GM23248 (cell line): ENCODE results near the gene TMBIM4. TPM values are rescaled to one million over a fixed set of nuclear protein-coding genes. Genes with fewer than 3 reads are reported as not detected.
"Not testable (repeated sequence)": the region's sequence is repeated elsewhere in the genome, so short reads cannot be mapped to it uniquely, and the experiment has no call there.

Source experiments
- DNase-seq: peaks from one replicate; pipeline ENCODE4 v3.0.0-alpha.2; 2015
- H2AFZ ChIP-seq: fragments of 200-600 bp; sonication (generic); 2 replicates; pipeline ENCODE4 v1.6.1; 2016; ENCODE audit warnings: antibody characterized with exemption
- H3F3A ChIP-seq: fragments of 200-600 bp; sonication (generic); 2 replicates; pipeline ENCODE4 v1.6.1; 2016; ENCODE audit warnings: mild to moderate bottlenecking, antibody characterized with exemption, mixed run types; ENCODE audit not compliant: insufficient read depth
- H3K27ac ChIP-seq: fragments of 200-600 bp; sonication (generic); 2 replicates; pipeline ENCODE4 v1.5.1; 2016; ENCODE audit warnings: mild to moderate bottlenecking
- H3K27me3 ChIP-seq: fragments of 200-600 bp; sonication (generic); replicated peaks from 2 replicates; pipeline ENCODE4 v1.6.1; 2016; ENCODE audit warnings: mild to moderate bottlenecking; ENCODE audit not compliant: insufficient read depth
- H3K36me3 ChIP-seq: fragments of 200-600 bp; sonication (generic); 2 replicates; pipeline ENCODE4 v1.6.1; 2016; ENCODE audit warnings: low read depth, mild to moderate bottlenecking
- H3K4me1 ChIP-seq: fragments of 200-600 bp; sonication (generic); 2 replicates; pipeline ENCODE4 v1.6.1; 2016; ENCODE audit warnings: mild to moderate bottlenecking; ENCODE audit not compliant: insufficient read depth
- H3K4me2 ChIP-seq: fragments of 200-600 bp; sonication (generic); one replicate; pipeline ENCODE4 v1.6.1; 2016; ENCODE audit warnings: mild to moderate bottlenecking; ENCODE audit not compliant: unreplicated experiment
- H3K4me3 ChIP-seq: fragments of 200-600 bp; sonication (generic); 2 replicates; pipeline ENCODE4 v1.5.1; 2016; ENCODE audit warnings: mild to moderate bottlenecking
- H3K79me2 ChIP-seq: fragments of 200-600 bp; sonication (generic); 2 replicates; pipeline ENCODE4 v1.6.1; 2016; ENCODE audit warnings: mild to moderate bottlenecking; ENCODE audit not compliant: insufficient read depth
- H3K9ac ChIP-seq: fragments of 200-600 bp; sonication (generic); 2 replicates; pipeline ENCODE4 v1.6.1; 2016; ENCODE audit warnings: mild to moderate bottlenecking
- H3K9me2 ChIP-seq: fragments of 200-600 bp; sonication (generic); 2 replicates; pipeline ENCODE4 v1.6.1; 2016; ENCODE audit warnings: mixed run types, mild to moderate bottlenecking, moderate library complexity; ENCODE audit not compliant: insufficient read depth
- H3K9me3 ChIP-seq: fragments of 200-600 bp; sonication (generic); one replicate; pipeline ENCODE4 v1.6.1; 2017; ENCODE audit warnings: low read depth
- H4K20me1 ChIP-seq: fragments of 200-600 bp; sonication (generic); 2 replicates; pipeline ENCODE4 v1.6.0; 2016; ENCODE audit not compliant: insufficient read depth
- EZH2 ChIP-seq: fragments of 200-600 bp; sonication (generic); IDR thresholded peaks from 2 replicates; pipeline ENCODE4 v1.6.1; 2018; ENCODE audit warnings: antibody characterized with exemption, mild to moderate bottlenecking; ENCODE audit not compliant: insufficient read depth, poor library complexity, severe bottlenecking
- EZH2phosphoT487 ChIP-seq: fragments of 200-600 bp; sonication (generic); IDR thresholded peaks from 2 replicates; pipeline ENCODE4 v1.6.1; 2018; ENCODE audit warnings: antibody characterized with exemption, moderate library complexity, mild to moderate bottlenecking, low read depth; ENCODE audit not compliant: insufficient read depth
- WGBS, 2 experiments: methylation state at CpG; one replicate each; pipeline ENCODE4 v1.1.6; 2015 to 2017; ENCODE audit warnings: low lambda C conversion rate in 2 of 2, low coverage in 1 of 2; ENCODE audit errors: missing lambda C conversion rate in 2 of 2; 5-methylcytosine and 5-hydroxymethylcytosine counted together
- in situ Hi-C: fragments of 300-500 bp; cut with MboI; formaldehyde crosslinking; loops from 2 replicates; pipeline ENCODE4 v1.15.0; 2020
- polyA plus RNA-seq: library from polyadenylated mRNA; unstranded; fragments of >200 nt; fragmentation: Nextera tagmentation; extraction: Ambion mirVana; gene quantifications from 2 replicates; pipeline ENCODE4 v1.2.1, GENCODE V29; 2016
- total RNA-seq: library from RNA; depleted of rRNA; stranded (reverse); fragments of >200 nt; shearing (Covaris generic); gene quantifications from 2 replicates; pipeline ENCODE4 v1.2.3, GENCODE V29; 2014

The TMBIM4 gene
- total and polyA plus RNA-seq, 2 experiments from 2014 or later: 162 to 276 TPM

DNA sequence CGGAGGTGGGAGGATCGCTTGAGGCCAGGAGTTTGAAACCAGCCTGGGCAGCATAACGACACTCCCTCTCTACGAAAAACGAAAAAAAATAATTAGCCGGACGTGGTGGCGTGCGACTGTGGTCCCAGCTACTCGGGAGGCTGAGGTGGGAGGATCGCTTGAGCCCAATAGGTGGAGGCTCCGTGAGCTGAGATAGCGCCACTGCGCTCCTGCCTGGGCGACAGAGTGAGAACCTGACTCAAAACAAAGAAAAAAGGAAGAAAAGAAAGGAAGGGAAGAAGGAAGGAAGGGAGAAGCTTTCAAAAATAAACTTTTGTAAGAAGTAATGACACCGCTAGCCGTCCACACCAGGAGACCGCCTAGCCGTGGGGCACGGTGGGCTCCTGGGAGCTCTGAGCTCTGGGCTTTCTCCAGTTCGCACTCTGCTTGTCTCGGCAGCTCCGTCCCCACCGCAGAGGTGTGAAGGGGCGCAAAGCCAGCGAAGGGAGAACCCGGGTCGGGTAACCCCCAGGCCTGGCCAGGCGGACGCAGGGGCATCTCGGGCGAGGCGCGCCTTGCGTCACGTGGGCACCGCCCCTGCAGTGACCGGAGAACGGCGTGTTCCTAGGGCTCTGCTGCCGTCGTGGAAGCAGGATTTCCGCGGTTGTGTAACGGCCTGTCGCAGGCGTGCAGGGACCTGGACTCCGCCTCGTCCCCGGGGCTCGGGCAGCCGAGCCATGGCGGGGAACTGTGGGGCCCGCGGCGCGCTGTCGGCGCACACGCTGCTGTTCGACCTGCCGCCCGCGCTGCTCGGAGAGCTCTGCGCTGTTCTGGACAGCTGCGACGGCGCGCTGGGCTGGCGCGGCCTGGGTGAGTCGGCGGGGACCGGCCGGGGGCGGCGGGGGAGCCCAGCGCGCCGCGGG is 19.0 kb upstream of the TMBIM4 start, which contains the start of gene IRAK3:
TSS of gene IRAK3 (plus strand) at position 631 of the 902 bp plus-strand sequence. CDS start at position 717, 86 bp downstream.
- WGBS, 2 experiments: 18 to 22% methylated on average over 63 to 82 of the region's 82 CpGs
- no peaks in the 10 kb centered on the region for H3K36me3 ChIP-seq
- H3K9me2 ChIP-seq: no peaks in the 10 kb centered on the region
- DNase-seq: peak; percentile 82
- no peaks in the 10 kb centered on the region for H3K27me3 ChIP-seq
- TF ChIP-seq EZH2 (no peak), EZH2phosphoT487 (no peak)
- peak within 1 kb of the TSS; percentile 98 for H2AFZ ChIP-seq
- peak within 1 kb of the TSS; percentile 46 for H3K27ac ChIP-seq
- peak within 1 kb of the TSS; percentile 75 for H3K4me3 ChIP-seq
- peak within 1 kb of the TSS; percentile 79 for H3K9ac ChIP-seq
- H3K4me2 ChIP-seq: peak within 1 kb of the TSS; percentile 87
- H4K20me1 ChIP-seq: no peaks in the 10 kb centered on the region
- in situ Hi-C loops: no loop called here
- peaks cover 8% of the 10 kb centered on the region for H3K79me2 ChIP-seq
- H3K9me3 ChIP-seq: no peaks in the 10 kb centered on the region
- peaks cover 12% of the 10 kb centered on the region; the same call in 1 of the 2 replicates for H3F3A ChIP-seq
- H3K4me1 ChIP-seq: peaks cover 10% of the 10 kb centered on the region; the same call in 1 of the 2 replicates

GRCh38 chr12:66187821-66188220 is 18.0 kb upstream of the TMBIM4 start:
- Histone ChIP-seq H3K9me3 (no peaks in the 10 kb centered on the region), H3K9ac (no peak overlapping the region), H3K4me2 (no peak overlapping the region), H3K4me1 (peaks cover 10% of the 10 kb centered on the region; the same call in 1 of the 2 replicates), H3K4me3 (no peak overlapping the region), H2AFZ (0 out of 2 replicates have a peak overlapping the region, but pooled peaks have one; percentile 7), H3K27ac (no peak overlapping the region), H3K27me3 (no peaks in the 10 kb centered on the region), H4K20me1 (no peaks in the 10 kb centered on the region), H3K9me2 (no peaks in the 10 kb centered on the region), H3K79me2 (peaks cover 3% of the 10 kb centered on the region), H3K36me3 (no peaks in the 10 kb centered on the region), H3F3A (peaks cover 12% of the 10 kb centered on the region; the same call in 1 of the 2 replicates)
- TF ChIP-seq EZH2phosphoT487: no peak
- no peak for TF ChIP-seq EZH2
- in situ Hi-C loops: no loop called here
- WGBS, 2 experiments: 87 to 94% methylated on average over 4 of the region's 4 CpGs
- no peak for DNase-seq

DNA sequence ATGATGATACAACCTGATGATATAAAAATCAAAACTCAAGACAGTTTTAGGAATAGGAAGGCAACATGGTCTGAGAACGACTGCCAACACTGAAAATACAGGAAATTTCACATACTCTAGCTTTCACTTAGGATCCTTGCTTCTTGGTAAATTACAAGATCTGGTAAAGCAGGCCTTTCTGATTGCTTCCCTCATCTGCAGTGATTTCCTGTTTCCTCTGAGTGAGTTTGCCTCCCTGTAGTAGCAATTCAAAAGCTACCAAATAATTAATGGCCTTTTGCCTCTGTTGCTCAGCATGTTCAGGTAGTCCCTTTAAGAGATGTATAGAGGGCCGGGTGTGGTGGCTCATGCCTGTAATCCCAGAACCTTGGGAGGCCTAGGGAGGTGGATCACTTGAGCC is 17.2 kb upstream of the TMBIM4 start:
- WGBS, 2 experiments: 80 to 85% methylated on average over 2 of the region's 2 CpGs
- H3K79me2 ChIP-seq: peaks cover 3% of the 10 kb centered on the region
- no peaks in the 10 kb centered on the region for H4K20me1 ChIP-seq
- H3F3A ChIP-seq: peaks cover 12% of the 10 kb centered on the region; the same call in 1 of the 2 replicates
- H3K4me3 ChIP-seq: no peak overlapping the region
- H3K9ac ChIP-seq: no peak overlapping the region
- no peaks in the 10 kb centered on the region for H3K36me3 ChIP-seq
- no peak for TF ChIP-seq EZH2
- TF ChIP-seq EZH2phosphoT487: no peak
- no peak for DNase-seq
- no peaks in the 10 kb centered on the region for H3K9me2 ChIP-seq
- H3K9me3 ChIP-seq: no peaks in the 10 kb centered on the region
- in situ Hi-C loops: no loop called here
- H3K4me1 ChIP-seq: peaks cover 10% of the 10 kb centered on the region; the same call in 1 of the 2 replicates
- no peak overlapping the region for H2AFZ ChIP-seq
- H3K4me2 ChIP-seq: no peak overlapping the region
- no peak overlapping the region for H3K27ac ChIP-seq
- no peaks in the 10 kb centered on the region for H3K27me3 ChIP-seq

- 77 to 79% methylated on average over 3 of the region's 3 CpGs for WGBS, 2 experiments
- H2AFZ ChIP-seq, H3K4me2 ChIP-seq, H3K4me3 ChIP-seq, H3K36me3 ChIP-seq, H3K79me2 ChIP-seq, H3F3A ChIP-seq, H4K20me1 ChIP-seq, H3K27ac ChIP-seq, H3K9ac ChIP-seq, H3K9me3 ChIP-seq, H3K27me3 ChIP-seq, H3K4me1 ChIP-seq, in situ Hi-C loops, H3K9me2 ChIP-seq, DNase-seq: not testable (repeated sequence)
Measured at GRCh38 chr12:66184822-66185221, 15.0 kb upstream of the TMBIM4 start.
